ENCODE measurements around the gene EGFL8.

Gene EGFL8

GRCh38 chr6:32149932-32150870, 14.2 kb upstream of the EGFL8 start:
- H3K36me3 ChIP-seq (ENCODE audit: insufficient read depth, low read length) = no peaks in the 10 kb centered on the region
- TF ChIP-seq, protein P1, sequence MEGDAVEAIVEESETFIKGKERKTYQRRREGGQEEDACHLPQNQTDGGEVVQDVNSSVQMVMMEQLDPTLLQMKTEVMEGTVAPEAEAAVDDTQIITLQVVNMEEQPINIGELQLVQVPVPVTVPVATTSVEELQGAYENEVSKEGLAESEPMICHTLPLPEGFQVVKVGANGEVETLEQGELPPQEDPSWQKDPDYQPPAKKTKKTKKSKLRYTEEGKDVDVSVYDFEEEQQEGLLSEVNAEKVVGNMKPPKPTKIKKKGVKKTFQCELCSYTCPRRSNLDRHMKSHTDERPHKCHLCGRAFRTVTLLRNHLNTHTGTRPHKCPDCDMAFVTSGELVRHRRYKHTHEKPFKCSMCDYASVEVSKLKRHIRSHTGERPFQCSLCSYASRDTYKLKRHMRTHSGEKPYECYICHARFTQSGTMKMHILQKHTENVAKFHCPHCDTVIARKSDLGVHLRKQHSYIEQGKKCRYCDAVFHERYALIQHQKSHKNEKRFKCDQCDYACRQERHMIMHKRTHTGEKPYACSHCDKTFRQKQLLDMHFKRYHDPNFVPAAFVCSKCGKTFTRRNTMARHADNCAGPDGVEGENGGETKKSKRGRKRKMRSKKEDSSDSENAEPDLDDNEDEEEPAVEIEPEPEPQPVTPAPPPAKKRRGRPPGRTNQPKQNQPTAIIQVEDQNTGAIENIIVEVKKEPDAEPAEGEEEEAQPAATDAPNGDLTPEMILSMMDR (conservative IDR thresholded peaks at IDR 0.05; ENCODE audit: low read length) = no peak
- TF ChIP-seq EZH2phosphoT487 (IDR thresholded peaks at IDR 0.05; ENCODE audit: borderline replicate concordance) = no peak
- H3K4me2 ChIP-seq (ENCODE audit: low read depth, low read length, poor library complexity, severe bottlenecking) = no peak overlapping the region
- H3K9me3 ChIP-seq (ENCODE audit: insufficient read depth, low read depth, low read length) = no peaks in the 10 kb centered on the region
- H3K27me3 ChIP-seq (ENCODE audit: insufficient read depth, low read length, poor library complexity, severe bottlenecking) = no peaks in the 10 kb centered on the region
- no peaks in the 10 kb centered on the region for H4K20me1 ChIP-seq (ENCODE audit: insufficient read depth, low read length, poor library complexity, severe bottlenecking)
- no peak overlapping the region for H3K4me3 ChIP-seq (ENCODE audit: low read length, poor library complexity, severe bottlenecking)
- H3K9me2 ChIP-seq (replicated peaks; ENCODE audit: low read depth, low read length) = no peaks in the 10 kb centered on the region
- H3K9ac ChIP-seq (ENCODE audit: low read depth, low read length, poor library complexity, severe bottlenecking) = no peak overlapping the region
- no peaks in the 10 kb centered on the region for H3F3A ChIP-seq (ENCODE audit: low read depth)
- H2AFZ ChIP-seq (ENCODE audit: low read length) = no peak overlapping the region
- peaks cover 6% of the 10 kb centered on the region for H3K79me2 ChIP-seq (ENCODE audit: insufficient read depth, low read length)
- H3K4me1 ChIP-seq (ENCODE audit: insufficient read depth, low read length, poor library complexity, severe bottlenecking) = peaks cover 13% of the 10 kb centered on the region

GRCh38 chr6:32151181-32151862, 13.1 kb upstream of the EGFL8 start:
- Histone ChIP-seq H3F3A (ENCODE audit: low read depth) (no peaks in the 10 kb centered on the region), H3K9ac (ENCODE audit: low read depth, low read length, poor library complexity, severe bottlenecking) (peak overlapping the region; percentile 9), H3K4me2 (ENCODE audit: low read depth, low read length, poor library complexity, severe bottlenecking) (no peak overlapping the region), H3K36me3 (ENCODE audit: insufficient read depth, low read length) (no peaks in the 10 kb centered on the region), H3K4me1 (ENCODE audit: insufficient read depth, low read length, poor library complexity, severe bottlenecking) (peaks cover 21% of the 10 kb centered on the region), H3K9me2 (replicated peaks; ENCODE audit: low read depth, low read length) (no peaks in the 10 kb centered on the region), H3K4me3 (ENCODE audit: low read length, poor library complexity, severe bottlenecking) (no peak overlapping the region), H4K20me1 (ENCODE audit: insufficient read depth, low read length, poor library complexity, severe bottlenecking) (no peaks in the 10 kb centered on the region), H3K27me3 (ENCODE audit: insufficient read depth, low read length, poor library complexity, severe bottlenecking) (no peaks in the 10 kb centered on the region), H2AFZ (ENCODE audit: low read length) (no peak overlapping the region), H3K79me2 (ENCODE audit: insufficient read depth, low read length) (peaks cover 15% of the 10 kb centered on the region), H3K9me3 (ENCODE audit: insufficient read depth, low read depth, low read length) (no peaks in the 10 kb centered on the region)
- TF ChIP-seq EZH2phosphoT487 (IDR thresholded peaks at IDR 0.05; ENCODE audit: borderline replicate concordance) = no peak
- TF ChIP-seq, protein P1 (conservative IDR thresholded peaks at IDR 0.05; ENCODE audit: low read length) = no peak

- Histone ChIP-seq H2AFZ (ENCODE audit: low read length) (no peak within 1 kb of the TSS), H3K4me3 (ENCODE audit: low read length, poor library complexity, severe bottlenecking) (no peak within 1 kb of the TSS), H4K20me1 (ENCODE audit: insufficient read depth, low read length, poor library complexity, severe bottlenecking) (no peaks in the 10 kb centered on the region), H3F3A (ENCODE audit: low read depth) (no peaks in the 10 kb centered on the region), H3K27me3 (ENCODE audit: insufficient read depth, low read length, poor library complexity, severe bottlenecking) (no peaks in the 10 kb centered on the region), H3K4me2 (ENCODE audit: low read depth, low read length, poor library complexity, severe bottlenecking) (no peak within 1 kb of the TSS), H3K4me1 (ENCODE audit: insufficient read depth, low read length, poor library complexity, severe bottlenecking) (peaks cover 21% of the 10 kb centered on the region), H3K9ac (ENCODE audit: low read depth, low read length, poor library complexity, severe bottlenecking) (peak within 1 kb of the TSS; percentile 9), H3K9me3 (ENCODE audit: insufficient read depth, low read depth, low read length) (no peaks in the 10 kb centered on the region), H3K79me2 (ENCODE audit: insufficient read depth, low read length) (peaks cover 17% of the 10 kb centered on the region), H3K9me2 (replicated peaks; ENCODE audit: low read depth, low read length) (no peaks in the 10 kb centered on the region), H3K36me3 (ENCODE audit: insufficient read depth, low read length) (no peaks in the 10 kb centered on the region)
- TF ChIP-seq, protein P1 (conservative IDR thresholded peaks at IDR 0.05; ENCODE audit: low read length) = no peak
- TF ChIP-seq EZH2phosphoT487 (IDR thresholded peaks at IDR 0.05; ENCODE audit: borderline replicate concordance) = no peak
Observed at GRCh38 chr6:32151863-32152768, 12.3 kb upstream of the EGFL8 start, which contains the start of gene PRRT1. Gene PRRT1 (minus strand): TSS chr6:32151939. CDS start chr6:32151827, 112 bp downstream.

Measured in Loucy (cell line).